ENCODE data around the gene DCDC1. TPM values are rescaled to one million over a fixed set of nuclear protein-coding genes. Genes with fewer than 3 reads are reported as not detected.

Gene DCDC1
- total RNA-seq, 2 donors from 2014 or later, result not detected

DNA sequence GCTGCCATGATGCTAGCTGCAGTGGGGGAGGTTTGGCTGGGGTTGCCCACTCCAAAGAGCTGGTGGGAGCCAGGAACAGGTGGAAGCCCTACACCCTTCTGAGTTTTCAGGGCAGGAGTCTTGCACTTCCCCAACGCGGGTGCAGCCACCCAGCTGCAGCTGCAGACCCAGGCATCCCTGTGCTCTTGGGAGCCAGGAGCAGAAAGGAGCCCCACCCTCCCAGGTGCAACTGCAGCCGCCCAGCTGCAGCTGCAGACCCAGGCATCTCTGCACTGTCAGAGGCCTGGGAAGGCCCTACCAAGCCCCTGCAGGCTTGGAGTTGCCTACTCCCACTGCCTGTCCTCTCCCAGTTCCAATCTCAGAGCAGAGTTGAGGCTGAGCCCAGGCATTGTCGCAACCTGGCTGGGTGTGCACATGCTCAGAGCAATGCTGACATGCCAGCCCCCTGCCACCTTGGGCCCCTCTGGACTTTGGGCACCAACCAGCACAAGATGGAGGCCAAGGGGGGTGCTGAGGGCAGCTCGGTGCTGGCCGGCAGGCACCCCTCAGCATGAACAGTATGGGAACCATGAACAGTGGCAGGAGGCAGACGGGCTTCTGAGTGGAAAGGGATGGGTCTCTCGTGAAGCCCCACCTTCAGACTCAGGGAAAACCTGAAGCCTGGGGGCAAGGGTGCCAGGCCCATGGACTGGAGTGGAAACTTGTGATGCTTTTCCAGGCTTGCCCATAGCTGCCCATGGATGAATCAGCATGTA lies 195.4 kb downstream of the DCDC1 start:
- TF ChIP-seq, protein P1, sequence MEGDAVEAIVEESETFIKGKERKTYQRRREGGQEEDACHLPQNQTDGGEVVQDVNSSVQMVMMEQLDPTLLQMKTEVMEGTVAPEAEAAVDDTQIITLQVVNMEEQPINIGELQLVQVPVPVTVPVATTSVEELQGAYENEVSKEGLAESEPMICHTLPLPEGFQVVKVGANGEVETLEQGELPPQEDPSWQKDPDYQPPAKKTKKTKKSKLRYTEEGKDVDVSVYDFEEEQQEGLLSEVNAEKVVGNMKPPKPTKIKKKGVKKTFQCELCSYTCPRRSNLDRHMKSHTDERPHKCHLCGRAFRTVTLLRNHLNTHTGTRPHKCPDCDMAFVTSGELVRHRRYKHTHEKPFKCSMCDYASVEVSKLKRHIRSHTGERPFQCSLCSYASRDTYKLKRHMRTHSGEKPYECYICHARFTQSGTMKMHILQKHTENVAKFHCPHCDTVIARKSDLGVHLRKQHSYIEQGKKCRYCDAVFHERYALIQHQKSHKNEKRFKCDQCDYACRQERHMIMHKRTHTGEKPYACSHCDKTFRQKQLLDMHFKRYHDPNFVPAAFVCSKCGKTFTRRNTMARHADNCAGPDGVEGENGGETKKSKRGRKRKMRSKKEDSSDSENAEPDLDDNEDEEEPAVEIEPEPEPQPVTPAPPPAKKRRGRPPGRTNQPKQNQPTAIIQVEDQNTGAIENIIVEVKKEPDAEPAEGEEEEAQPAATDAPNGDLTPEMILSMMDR (IDR thresholded peaks at IDR 0.05), result no peak
- no peak overlapping the region for H3K27ac ChIP-seq
- no peaks in the 10 kb centered on the region for H3K27me3 ChIP-seq
- no peak overlapping the region for H3K9ac ChIP-seq (ENCODE audit: low read depth in 2 of 2, low read length in 2 of 2)
- no peak for DNase-seq
- H3K4me1 ChIP-seq, result no peaks in the 10 kb centered on the region
- intact Hi-C loops (cut with DNase I), result no loop called here
- H3K36me3 ChIP-seq, result no peaks in the 10 kb centered on the region
- no peak overlapping the region for H3K4me3 ChIP-seq
- H3K9me3 ChIP-seq, result no peaks in the 10 kb centered on the region

DNA sequence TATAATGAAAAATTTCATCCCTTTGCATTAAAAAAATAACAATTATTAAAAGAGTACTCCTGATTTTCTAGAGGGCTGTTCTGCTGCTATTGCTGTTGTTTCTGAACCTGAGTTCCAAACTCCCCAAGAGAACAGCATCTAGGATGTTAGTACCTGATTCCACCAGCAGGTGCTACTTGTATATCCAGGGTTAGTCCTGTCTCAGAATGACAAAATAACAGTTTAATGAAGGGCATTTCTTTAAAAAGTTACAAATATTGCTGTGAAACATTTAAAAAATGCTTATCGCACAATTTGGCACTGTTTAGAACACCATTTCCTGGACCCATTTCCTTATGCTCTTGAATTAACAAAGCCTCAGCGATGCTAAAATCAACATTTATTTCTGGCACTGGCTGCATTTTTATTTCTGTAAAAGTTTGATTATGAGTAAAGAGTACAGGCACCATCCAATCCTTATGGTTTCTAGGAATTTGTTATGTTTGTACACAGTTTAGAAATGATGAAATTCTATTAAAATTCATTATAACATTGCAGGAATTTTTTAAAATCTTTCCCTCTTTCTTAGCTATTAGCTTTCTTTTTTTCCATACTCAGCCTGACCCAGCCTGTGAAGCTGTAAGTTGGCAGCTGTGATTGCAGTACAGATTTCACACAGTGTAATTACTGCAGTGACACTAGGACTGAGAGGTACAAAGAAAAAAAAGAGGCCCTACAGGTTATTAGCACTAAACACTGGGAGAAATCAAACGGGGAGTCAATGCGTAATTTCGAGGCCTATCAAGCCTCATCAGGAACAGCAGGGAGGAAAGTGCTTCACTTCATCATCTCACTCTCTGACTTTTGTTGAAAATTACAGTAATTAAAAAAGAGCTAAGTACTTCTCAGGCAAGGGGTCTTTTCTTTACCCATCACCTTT lies 208.8 kb downstream of the DCDC1 start:
- TF ChIP-seq, protein P1 (IDR thresholded peaks at IDR 0.05), result no peak
- Histone ChIP-seq H3K36me3 (no peaks in the 10 kb centered on the region), H3K9me3 (no peaks in the 10 kb centered on the region), H3K4me3 (no peak overlapping the region), H3K9ac (ENCODE audit: low read depth in 2 of 2, low read length in 2 of 2) (no peak overlapping the region), H3K4me1 (no peaks in the 10 kb centered on the region), H3K27ac (no peak overlapping the region), H3K27me3 (no peaks in the 10 kb centered on the region)
- intact Hi-C loops (cut with DNase I), result no loop called here
- DNase-seq, result no peak

DNA sequence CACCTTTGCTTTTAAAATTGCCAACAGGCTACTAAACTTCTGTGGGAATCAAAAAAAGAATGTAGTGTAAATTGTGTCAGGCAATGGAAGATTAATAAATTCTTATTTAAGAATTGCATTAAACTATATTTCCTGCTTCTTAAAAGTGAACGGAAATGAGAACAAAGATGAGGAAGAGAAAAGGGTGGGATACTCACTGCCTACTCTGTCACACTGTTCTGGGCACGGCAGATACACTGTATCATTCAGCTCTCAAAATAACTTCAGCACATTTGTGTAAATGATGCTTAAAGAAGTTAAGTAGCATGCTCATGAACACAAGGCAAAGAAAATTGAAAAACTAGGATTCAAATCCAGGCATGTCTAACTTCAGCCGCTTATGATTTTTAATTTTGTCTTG lies 218.7 kb downstream of the DCDC1 start:
- TF ChIP-seq, protein P1 (IDR thresholded peaks at IDR 0.05), result no peak
- H3K27me3 ChIP-seq, result no peaks in the 10 kb centered on the region
- DNase-seq, result no peak
- no peak overlapping the region for H3K4me3 ChIP-seq
- intact Hi-C loops (cut with DNase I), result no loop called here
- no peak overlapping the region for H3K27ac ChIP-seq
- H3K4me1 ChIP-seq, result no peaks in the 10 kb centered on the region
- H3K9ac ChIP-seq (ENCODE audit: low read depth in 2 of 2, low read length in 2 of 2), result no peak overlapping the region
- H3K36me3 ChIP-seq, result no peaks in the 10 kb centered on the region
- no peaks in the 10 kb centered on the region for H3K9me3 ChIP-seq

DNA sequence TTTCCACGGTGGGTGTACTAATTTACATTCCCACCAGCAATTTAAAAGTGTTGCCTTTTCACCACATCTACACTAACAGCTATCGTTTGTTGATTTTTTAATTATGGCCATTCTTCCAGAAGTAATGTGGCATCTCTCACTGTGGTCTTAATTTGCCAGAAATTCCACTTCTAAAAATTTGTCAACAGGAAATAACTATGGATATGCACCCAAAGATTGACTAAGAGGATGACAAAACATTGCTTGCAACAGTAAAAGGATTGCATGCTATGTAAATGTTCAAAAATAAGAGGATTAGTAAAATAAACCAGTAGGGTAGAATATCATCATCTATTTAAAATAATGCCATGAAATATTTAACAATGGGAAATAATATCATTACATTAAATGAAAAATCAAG lies 219.5 kb downstream of the DCDC1 start:
- Histone ChIP-seq H3K9me3 (no peaks in the 10 kb centered on the region), H3K4me3 (no peak overlapping the region), H3K27ac (no peak overlapping the region), H3K36me3 (no peaks in the 10 kb centered on the region), H3K9ac (ENCODE audit: low read depth in 2 of 2, low read length in 2 of 2) (no peak overlapping the region), H3K4me1 (no peaks in the 10 kb centered on the region), H3K27me3 (no peaks in the 10 kb centered on the region)
- no peak for DNase-seq
- TF ChIP-seq, protein P1 (IDR thresholded peaks at IDR 0.05), result no peak
- intact Hi-C loops (cut with DNase I), result no loop called here

DNA sequence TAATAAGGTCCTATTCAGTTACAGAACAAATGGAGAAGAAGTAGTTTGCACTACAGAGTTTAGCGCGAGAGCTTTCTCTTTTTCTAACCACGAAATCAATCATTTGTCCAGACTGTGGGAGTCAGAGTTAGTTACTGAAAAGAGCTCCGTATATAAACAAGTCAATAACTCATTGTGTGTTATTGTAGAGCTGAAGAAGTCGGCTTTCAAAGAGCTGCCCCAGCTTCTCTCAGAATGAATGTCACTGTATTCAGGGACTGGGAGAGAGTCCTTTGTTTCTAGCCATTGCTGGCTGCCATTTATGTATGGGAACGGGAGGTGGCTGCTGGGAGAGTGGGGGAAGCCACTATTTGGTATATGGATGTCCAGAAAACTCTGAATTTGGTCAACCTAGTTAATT lies 227.8 kb downstream of the DCDC1 start:
- no peak for DNase-seq
- intact Hi-C loops (cut with DNase I), result no loop called here
- no peaks in the 10 kb centered on the region for H3K36me3 ChIP-seq
- no peaks in the 10 kb centered on the region for H3K27me3 ChIP-seq
- no peak overlapping the region for H3K4me3 ChIP-seq
- no peaks in the 10 kb centered on the region for H3K4me1 ChIP-seq
- H3K9ac ChIP-seq (ENCODE audit: low read depth in 2 of 2, low read length in 2 of 2), result no peak overlapping the region
- H3K27ac ChIP-seq, result no peak overlapping the region
- TF ChIP-seq, protein P1 (IDR thresholded peaks at IDR 0.05), result no peak
- no peaks in the 10 kb centered on the region for H3K9me3 ChIP-seq
